Measurements from ENCODE around the gene C7orf25.

The C7orf25 gene

GRCh38 chr7:42876182-42877068, 35.4 kb downstream of the C7orf25 start:
- no peak for DNase-seq

- DNase-seq: no peak
Measured at GRCh38 chr7:42869131-42870020, 42.5 kb downstream of the C7orf25 start.

- DNase-seq: no peak
Measured at GRCh38 chr7:42868480-42868879, 43.4 kb downstream of the C7orf25 start.
